Astrocyte of the hippocampus (primary cell): Measurements from ENCODE around the gene DDX51.

Experiments used
- DNase-seq: peaks from one replicate; pipeline ENCODE4 v3.0.0; 2011; ENCODE audit warnings: low read depth, low spot score

The DDX51 gene, protein sequence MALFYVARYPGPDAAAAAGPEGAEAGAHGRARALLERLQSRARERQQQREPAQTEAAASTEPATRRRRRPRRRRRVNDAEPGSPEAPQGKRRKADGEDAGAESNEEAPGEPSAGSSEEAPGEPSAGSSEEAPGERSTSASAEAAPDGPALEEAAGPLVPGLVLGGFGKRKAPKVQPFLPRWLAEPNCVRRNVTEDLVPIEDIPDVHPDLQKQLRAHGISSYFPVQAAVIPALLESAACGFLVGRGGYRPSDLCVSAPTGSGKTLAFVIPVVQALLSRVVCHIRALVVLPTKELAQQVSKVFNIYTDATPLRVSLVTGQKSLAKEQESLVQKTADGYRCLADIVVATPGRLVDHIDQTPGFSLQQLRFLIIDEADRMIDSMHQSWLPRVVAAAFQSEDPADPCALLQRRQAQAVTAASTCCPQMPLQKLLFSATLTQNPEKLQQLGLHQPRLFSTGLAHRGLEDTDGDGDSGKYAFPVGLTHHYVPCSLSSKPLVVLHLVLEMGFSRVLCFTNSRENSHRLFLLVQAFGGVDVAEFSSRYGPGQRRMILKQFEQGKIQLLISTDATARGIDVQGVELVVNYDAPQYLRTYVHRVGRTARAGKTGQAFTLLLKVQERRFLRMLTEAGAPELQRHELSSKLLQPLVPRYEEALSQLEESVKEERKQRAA

GRCh38 chr12:132144115-132144809 lies at the start of gene DDX51, which contains the start of gene NOC4L:
DDX51 (minus strand) TSS chr12:132144319; CDS start chr12:132144296, 23 bp downstream.
NOC4L (plus strand) TSS chr12:132144457; CDS start chr12:132144489, 32 bp downstream.
- DNase-seq: peak; percentile 99

DNA sequence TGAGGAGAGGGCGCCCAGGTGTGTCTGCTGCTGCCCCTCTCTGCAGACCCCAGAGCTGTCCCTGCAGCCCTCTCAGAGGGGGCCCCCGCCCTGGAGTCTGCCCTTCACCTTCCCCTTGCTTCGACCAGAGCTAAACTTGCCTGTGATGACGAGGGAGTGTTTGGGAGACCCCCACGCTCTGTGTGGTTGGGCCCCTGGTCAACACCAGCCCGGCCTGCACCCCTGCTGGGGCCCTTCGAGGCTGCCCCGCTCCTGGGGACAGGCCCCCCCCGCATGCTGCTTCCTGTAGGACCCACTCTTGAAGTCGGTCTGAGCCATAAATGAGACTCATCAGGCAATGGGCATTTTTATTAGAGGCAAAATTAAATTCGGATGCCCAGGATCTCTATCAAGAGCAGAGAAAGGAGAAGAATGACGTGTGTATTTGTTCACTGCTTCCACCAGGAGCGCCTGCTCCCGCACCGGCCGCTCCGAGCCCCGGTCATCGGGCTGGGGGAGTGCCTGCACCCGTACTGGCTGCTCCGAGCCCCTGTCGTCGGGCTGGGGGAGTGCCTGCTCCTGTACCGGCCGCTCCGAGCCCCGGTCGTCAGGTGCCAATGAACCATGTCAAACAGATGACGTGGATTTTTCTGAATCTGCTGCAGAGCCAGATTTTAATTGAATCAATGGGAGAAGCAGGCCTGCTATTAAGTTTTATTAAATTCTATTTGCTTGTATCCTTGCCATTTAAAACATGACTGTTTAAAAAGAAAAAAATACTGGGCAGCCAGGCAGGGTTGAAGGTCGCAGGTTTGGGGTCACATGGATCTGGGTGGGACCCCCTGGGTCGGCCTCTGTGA lies 47.8 kb upstream of the DDX51 start:
- DNase-seq: no peak

- DNase-seq: no peak
These were observed 46.8 kb upstream of the DDX51 start for GRCh38 chr12:132190834-132191500.

DNA sequence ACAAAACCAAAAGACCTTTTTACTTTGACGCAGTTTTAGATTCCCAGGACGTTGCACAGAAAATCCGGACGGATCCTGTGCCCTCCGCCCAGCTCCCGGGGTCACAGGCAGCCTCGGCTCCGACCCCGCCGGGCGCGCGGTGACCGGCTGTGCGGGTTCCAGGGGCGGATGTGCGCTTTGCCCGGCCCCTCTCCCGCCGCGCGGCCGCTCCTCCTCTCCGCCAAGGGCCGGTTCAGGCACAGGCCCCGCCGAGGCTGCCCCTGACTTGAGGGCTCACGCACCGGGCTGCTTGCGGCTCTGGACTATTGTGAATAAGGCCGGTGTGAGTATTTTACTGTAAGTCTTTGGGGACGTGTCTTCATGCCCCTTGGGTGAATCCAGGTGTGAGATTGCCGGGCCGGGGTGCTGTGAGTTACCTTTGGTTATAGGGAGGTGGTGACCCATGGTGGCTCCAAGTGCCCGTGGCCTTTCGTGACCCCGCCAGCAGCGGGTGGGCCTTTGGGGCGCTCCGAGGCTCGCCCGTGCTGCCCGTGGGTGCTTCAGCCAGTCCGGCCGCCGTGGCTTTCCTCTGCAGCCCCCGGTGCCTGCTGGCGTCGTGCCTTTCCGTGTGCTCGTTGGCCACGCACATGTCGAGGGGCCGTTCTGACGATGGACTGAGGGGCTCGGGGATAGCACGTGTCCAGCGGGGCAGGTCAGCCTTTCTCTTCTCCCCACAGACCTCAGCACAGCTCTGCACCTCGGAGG lies 46.1 kb upstream of the DDX51 start:
- no peak for DNase-seq

- peak; percentile 90 for DNase-seq
These were observed 45.4 kb upstream of the DDX51 start for GRCh38 chr12:132189378-132190011.

DNA sequence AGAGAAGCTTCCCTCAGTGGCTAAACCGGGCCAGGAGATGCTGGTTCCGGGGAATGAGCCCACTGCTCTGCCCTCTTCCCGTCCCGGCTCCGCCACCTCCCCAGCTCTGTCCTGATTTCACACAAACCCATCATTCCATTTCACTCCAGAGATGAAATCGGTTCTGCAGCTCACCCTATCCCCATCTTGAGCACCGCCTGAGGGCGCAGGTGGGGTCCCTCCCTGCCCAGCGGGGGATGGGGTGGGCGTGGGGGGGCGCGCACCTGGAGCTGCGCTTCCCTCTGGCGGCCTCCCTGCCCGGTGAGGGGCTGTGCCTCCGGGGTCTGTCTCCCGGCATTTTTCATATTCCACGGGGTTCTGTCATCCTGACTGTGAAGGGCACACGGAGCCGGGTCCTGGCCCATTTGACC lies 44.8 kb upstream of the DDX51 start:
- no peak for DNase-seq

GRCh38 chr12:132188451-132188901 lies 44.4 kb upstream of the DDX51 start:
- no peak for DNase-seq

- DNase-seq: no peak
These were observed 43.7 kb upstream of the DDX51 start for GRCh38 chr12:132187646-132188450.

DNA sequence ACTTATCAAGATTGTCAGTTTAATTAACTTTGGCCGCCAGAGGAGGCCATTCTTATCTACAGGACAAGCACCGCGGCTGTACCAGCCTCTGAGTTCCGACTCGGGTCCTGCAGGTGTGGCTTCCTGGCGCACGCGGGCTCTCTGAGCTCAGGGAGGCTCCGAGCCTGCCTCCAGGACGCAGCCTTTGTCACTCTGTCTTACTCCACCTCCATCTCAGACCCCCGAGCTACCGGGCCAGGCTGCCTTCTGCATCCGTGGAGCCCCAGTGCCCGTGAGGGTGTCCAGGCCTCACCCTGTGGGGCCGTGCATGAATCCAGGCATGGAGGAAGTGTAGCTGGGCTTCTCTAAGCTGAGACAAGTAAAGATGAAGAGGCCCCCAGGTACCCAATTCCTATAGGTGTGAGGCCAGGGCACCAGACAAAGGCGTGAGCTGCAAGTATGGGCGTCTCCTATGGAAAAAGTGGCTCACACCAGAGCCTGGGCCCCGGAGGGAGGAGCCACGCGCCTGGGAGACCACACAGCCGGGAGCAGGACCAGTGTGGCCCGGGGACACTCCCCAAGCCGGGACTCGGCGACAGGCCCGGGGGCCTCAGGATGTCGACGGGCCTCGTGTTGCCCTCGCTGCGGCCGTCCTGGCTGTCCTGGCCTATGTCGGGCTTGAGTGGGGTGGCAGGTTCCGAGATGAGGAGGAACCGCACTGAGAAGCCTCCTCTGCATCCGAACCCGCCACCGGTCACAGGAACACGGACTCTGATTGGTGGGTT lies 42.9 kb upstream of the DDX51 start:
- DNase-seq: no peak

DNA sequence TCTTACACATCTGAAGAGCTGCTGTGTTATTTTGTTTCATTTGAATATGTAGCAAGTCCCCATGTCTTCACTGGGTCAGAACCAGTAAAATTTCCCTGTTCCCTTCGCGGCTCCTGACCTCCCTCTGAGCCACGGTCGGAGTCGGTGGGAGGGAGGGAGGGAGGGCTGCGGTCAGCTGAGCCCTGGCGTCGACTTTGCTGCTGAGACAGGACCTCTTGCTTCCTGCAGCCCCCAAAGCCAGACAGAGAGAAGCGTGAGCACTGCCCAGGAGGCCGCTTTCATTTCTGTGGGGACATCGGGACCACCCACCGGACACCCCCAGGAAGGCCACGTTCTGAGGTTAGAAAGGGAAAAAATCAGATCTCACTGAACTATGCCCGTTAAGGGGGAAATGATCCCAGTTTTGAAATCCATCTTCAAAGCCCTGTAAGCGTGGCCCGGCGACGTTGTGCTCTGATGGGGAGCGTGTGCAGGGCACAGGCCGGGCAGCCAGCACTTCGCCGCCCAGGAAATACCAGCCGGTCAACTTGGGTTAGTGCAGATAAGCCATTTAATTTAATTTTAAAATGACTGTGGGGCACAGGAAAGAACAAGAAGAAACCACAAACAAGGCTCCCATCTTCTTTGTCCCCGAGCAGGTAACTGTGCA lies 42.2 kb upstream of the DDX51 start:
- no peak for DNase-seq

DNA sequence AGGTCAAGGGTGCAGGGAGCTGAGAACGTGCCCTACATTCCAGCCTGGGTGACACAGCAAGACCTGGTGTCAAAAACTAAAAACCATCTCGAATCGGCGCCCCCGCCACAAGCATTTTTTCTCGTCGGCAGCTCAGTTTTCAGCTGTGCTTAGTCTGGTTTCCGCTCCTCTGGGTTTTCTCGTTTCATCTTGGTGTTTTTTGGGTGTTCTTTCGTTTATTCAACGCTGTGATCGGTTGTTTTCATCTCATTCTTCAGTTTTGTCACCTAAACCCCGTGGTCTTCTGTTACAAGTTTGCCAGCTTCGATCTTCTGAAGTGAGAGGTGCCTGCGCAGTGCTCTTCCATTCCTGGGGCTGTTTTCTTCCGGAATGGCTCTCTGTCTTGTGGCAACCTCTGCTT lies 41.6 kb upstream of the DDX51 start:
- no peak for DNase-seq

DNA sequence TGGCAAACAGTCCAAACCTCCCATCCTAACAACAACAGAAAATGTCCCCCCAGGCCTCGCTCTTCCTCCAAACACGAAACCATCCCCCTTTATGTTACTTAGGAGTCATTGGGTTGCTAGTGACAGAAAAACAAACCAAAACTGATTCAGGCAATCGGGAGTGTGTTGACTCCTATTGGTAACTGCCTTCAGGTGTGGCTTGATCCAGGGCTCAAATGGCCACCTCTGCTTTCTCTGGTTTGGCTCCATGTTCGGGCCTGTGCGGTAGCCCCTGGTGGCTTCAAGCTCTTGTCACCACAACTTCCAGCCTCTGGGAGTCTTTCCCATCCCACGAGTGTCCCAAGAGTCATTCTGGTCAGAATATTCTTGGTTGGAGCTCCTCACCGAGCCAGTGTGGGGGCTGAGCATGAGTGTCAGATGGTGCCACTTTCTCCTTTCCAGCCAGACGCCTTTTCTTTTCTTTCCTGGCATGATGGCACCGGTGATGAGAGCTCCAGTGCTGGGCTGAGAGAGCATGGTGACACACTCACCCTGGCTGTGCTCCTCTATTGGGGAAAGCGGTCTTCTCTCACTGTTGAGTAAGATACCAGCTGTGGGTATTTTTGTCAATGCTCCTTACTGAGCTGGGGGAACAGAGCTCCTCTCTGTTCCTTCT lies 38.7 kb upstream of the DDX51 start:
- no peak for DNase-seq

DNA sequence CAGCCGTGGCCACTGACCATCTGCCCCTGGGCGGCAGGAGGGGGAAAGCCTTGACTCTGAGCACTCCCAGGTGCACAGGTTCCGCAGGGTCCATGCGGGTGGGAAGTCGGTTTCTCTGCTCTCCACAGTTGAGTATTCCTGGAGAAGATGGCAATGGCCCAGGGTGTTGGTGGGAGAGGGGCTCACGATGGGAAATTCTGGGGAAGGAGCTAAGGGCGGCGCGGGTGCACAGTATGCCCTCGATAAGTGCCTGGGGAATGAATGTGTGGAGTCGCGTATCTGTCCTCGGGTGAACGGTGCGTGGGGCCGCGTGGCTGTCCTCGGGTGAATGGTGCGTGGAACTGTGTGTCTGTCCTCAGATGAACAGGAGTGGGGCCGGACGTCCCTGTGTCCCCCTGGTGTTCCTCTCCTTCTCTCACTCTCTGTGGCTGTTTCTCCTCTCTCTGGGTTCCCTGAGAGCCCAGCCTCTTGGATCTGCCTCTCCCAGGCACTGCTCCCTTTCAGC lies 38.1 kb upstream of the DDX51 start:
- DNase-seq: no peak

DNA sequence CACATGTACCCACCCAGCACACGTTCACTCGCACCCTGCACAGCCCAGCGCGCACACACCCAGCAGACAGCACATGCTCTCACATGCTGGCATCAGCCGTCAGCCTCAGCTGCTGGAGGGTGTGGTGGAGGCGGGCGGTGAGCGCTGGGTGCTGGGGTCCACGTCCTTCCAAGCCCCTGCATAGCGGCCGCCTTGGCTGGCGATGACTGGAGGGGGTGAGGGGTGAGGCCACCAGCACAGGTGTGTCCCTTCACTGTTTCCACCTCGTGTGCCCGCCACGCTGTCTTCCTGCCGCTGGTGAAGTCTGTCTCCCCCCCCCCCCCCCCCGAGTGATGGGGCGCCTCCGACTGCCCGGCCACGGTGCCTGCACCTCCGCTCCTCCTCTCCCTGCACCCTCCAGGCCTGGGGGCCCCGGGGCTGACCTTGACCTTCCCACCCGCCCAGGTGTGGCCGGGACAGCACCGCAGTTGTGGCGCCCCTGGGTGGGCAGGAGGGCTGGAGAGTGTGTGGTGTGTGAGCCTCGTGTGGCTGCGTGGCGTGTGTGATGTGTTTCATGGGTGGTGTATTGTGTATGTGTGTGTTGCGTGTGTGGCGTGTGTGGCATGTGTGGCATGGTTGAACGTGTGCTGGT lies 37.6 kb upstream of the DDX51 start:
- no peak for DNase-seq

- DNase-seq: no peak
These were observed 36.8 kb upstream of the DDX51 start for GRCh38 chr12:132180648-132181546.
